NCI-H2107 treated with DMSO at 0.1 percent for 48 hours (cell line): ENCODE data around the gene MAP1B.

Experiments
- DNase-seq: peaks from one replicate; lab custom pipeline; 2025; ENCODE audit not compliant: unreplicated experiment; lab: John Stamatoyannopoulos, UW

Gene MAP1B

DNA sequence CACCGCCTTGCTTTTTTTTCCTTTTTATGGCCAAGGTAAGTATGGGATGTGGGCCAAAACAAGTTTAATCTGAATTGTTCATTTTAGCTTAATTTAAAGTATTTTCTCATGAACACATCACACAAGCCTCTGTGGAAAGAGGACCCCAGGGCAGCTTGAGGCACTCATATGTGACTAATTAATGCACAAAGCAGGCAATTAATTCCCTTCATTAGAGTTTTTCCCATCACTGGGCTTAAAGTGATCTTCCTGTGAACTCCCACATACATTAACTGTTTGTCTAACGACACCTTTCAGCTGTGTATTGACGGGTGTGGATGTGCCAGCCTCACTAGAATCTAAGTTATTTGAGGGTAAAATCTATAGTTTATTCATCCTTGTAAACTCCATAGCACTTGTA is 109.5 kb downstream of the MAP1B start:
- no peak for DNase-seq

DNA sequence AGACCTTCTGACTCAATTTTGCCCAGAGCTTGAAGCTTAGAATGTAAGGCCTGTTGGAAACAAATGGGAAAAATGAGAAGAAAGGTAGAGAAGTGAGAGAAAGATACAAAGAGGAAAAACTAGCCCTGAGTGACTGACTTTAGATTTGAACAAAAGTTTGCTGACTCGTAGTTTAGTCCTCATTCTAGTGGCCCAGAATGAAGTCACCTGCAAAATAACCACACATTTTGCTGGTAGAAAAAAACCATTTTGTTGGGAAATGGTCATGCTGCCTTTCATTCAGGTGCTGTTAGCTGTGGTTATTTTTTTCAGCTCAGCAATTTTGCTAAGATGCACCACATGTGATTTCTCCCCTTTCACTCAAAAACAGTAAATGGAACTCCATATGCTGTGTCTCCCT is 113.8 kb downstream of the MAP1B start:
- no peak for DNase-seq

DNA sequence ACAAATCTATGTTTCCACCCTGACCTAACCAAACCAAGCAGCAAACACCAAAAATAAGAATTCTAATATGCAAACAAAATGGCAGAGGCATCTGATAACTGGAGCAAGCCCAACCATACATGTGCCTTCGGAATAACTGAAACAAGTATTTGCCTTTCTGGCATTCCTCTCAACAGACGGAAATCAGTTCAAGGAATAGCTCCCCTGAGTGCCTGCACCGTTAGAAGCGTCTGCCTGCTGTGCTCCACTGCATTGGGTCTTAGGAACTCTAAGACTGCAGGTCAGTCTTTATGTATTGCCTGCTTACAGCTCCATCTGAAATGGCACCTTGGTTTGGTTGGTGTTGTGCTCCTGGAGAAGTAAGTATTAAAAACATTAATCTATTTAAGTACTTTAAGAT is 114.3 kb downstream of the MAP1B start:
- DNase-seq, result no peak

DNA sequence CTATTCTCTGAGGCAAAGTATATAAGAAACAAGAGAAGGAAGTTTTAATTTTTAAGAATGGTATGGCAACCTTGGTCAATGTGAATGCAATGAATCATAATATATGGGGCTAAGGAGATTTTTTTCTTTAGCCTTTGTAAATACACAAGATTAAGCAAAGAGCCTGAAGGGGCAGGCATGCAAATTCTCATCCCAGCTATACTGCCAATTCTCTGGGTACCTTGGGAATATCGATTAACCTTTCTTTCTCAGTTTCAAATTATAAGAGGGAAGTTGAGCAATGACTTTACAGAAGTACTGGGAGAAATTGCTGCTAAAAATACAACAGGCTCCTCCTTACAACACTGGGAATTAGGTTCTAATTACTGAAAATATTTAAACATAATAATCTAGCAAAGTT is 115.2 kb downstream of the MAP1B start:
- DNase-seq, result no peak

DNA sequence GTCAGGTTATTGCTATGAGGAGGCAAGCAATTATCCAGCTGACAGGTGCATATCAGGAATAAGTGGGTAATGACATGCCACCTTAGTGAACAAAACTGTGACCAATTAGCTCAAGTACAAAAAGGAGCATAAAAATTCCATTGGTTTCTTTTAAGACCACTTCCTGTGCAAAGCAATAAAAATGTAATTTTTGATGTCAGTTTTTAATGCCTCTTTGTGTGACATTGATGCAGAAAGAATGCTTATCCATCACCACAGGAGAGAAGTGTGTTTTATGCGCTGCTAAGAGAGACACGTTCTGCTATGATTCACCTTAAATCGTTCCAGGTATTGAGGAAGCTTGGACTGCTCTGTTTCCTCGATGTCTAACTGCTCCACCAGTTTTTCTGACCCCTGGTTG is 116.1 kb downstream of the MAP1B start:
- no peak for DNase-seq

DNA sequence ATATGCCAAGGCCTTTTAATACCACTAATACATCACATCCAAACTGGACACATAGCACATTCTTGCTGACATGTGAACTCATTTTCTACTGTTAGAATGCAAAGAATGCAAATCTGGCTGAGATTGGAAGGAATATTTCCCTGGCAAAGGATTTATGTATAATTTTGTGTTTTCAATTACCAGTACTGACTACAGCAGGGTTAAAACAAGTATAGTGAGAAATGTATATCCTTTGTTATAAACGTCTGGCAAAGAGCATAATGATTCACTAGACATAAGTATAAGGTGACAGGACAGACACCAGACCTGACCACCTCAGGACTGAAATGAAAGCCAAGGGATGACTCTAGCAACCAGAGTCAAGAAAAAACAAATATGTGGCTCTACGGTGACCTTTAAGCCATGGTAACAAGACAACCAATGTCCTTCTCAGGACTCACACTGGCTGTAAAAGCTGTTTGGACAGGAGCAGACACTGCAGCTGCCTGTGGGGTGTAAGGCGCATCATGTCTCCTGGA is 117.7 kb downstream of the MAP1B start:
- DNase-seq, result no peak

DNA sequence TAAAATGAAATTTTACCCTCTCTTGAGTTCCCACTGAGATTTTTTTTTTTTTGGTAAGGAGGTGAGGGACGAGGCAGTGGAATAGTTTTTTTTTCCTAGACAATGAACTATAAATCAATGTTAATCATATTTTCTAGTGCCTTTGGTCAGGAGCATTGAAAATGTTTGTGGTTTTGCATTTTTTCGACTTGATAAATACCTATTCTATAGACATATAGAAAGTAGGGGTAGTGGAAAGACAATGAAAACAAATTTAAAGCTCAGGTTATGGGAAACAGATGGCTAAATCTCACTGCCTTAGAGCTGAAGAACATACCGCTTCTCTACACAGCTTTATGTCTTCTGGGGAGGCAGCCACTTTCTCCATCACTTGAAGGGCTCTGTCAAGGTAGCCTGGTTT is 118.5 kb downstream of the MAP1B start:
- no peak for DNase-seq

DNA sequence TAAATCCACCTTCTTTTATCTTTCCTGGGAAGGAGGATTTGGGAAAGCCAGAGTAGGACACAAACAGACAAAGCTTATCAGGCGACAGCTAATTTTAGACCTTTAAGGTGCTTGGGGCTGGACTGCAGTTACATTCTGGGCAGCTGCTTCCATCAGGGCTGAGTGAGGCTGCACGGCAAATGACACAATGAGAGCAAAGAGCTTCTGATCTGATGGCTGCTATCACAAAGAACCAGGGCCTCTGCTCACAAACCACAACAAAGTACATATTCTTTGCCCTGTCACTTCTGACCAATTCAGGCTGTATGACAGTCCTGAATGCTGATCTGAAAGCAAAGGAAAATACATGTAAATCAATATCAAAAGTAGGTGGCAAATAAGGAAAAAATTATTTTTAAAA is 119.7 kb downstream of the MAP1B start:
- DNase-seq, result no peak

DNA sequence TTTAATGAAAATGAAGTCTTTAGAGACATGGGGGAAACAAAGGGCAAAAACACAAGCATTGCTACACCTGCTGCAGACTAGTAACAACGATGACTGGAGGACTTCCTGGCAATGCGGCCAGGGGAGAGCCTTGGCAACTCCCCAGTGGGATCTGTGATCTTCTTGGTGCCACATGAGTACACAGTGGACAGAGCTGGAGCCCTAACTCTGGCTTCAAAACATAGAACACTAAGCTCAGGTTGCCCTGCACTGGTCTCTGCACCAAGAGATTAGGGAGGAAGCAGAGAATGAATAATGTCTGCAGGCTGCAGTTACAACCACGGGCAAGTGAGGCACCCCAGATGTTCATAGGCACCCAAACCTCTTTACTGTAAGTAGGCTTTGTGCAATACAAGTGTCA is 121.7 kb downstream of the MAP1B start:
- DNase-seq, result peak; percentile 42

DNA sequence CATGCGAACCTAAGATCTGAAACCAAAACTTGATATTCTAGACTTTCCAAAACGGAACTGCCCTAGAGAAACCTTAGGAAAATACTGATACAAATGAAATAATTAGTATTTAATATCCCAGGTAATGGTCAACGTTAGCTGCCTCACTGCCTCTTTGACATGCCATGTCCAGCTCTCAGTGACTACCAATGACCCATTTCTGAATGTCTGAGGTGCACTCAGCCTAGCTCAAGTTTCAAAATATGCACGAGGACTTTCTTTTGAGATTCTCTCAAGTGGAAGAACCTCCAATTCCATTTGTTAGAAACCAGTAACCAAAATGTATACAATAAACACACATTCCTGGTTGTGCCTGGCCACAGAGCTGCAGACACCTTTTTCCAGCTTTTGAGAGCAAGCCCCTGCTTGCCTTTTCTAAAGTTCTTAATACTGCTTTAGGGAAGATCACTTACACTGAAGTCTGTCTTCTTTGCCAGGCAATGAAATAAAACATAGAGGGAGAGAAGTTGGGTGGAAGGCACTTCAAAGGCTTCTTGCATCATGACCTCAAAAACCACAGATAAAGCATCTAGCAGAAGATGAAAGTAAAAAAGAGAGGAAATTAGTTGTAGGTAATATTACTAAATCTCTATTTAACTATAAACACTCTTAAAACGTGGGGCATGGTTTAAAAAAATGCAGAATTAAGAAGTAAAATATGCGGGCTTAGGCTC is 124.9 kb downstream of the MAP1B start:
- DNase-seq, result peak; percentile 10

DNA sequence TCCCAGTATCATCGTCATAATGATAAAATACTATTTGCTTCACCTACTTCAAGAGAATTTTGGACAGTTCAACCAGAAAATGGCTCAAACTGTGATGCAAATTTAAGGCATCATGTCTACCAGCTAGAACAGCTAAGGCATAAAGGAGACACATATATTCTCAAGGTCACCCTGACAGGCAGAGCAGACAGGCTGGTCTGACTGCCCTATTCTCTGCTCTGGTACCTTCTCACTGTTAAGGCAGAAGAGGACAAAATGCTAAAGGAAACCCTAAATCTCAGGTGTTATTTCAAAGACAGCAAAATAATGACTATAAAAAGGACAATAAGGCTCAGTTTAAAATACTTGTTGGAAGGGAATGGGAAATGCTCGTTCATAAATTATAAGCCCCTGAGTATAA is 125.6 kb downstream of the MAP1B start:
- DNase-seq, result no peak

DNA sequence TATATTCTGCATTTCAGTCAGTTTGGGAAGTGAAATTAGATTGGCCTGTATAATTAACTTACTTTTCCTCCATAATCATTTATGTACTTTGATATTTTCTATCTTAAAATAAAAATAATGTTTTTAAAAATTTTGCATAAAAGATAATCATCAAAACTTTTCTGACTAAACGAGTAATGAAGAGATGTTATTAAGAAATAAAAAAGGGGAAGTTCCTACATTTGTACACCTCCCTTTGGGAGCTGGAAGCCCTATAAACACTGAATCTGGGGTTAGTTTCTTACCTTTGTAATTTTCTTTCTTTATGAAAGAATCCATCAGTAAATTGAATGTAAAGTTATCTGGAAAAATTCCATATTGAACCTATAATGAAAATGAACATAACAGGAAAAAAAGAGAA is 126.6 kb downstream of the MAP1B start:
- DNase-seq, result no peak

DNA sequence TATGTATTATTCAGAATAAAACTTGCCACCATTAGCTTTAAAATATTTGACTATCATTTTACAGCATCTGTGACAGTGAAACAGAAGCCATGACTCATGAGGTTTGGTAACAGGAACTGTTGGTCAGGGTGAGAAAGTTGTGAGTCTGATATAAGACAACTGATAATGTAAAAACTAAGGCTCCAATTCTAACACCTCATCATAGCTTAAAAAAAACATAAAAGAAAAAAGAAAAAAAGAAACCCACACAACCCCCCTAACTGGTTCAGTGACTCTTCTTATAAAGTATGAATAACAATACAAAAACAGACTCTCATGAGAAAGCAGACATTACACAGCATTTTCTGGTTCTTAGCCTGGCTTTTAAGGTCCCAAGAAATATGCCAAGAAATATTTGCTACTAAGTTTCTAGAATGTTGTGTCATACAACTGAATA is 127.0 kb downstream of the MAP1B start:
- no peak for DNase-seq

DNA sequence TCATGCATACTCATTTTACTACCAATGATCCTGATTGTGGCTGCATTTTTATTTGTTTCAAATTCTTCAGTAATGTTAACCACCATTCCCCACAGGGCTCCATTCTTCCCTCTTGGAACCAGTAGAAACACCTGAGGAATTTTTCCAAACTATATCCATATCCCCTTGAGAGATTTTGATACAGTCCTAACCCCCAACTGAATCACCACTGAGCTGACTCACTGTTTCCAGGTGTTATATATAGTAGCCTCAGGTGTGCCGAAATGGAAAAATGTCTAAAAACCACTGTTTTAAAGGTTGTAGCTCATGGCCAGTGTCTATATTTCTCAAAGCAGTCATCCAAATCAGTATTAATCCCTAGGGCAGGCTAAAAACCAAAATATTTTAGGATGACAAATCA is 127.6 kb downstream of the MAP1B start:
- DNase-seq, result no peak

DNA sequence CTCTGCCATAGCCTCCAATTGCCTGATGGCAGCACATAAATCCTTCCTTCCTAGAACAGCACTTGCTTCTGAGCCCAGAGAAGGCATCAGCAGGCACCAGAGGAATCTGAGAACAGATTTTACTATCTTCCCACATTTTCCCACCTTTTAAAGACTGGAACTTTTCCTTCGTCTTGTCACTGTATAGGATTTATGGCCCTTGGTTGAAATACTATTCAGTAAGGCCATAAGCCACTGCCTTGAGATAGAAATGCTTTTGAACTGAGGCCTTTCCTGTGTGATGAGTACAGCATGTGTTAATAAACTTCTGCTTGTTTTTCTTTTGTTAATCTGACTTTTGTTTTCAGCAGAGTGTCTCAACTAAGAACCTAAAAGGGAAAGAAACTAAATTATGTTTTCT is 128.4 kb downstream of the MAP1B start:
- no peak for DNase-seq

DNA sequence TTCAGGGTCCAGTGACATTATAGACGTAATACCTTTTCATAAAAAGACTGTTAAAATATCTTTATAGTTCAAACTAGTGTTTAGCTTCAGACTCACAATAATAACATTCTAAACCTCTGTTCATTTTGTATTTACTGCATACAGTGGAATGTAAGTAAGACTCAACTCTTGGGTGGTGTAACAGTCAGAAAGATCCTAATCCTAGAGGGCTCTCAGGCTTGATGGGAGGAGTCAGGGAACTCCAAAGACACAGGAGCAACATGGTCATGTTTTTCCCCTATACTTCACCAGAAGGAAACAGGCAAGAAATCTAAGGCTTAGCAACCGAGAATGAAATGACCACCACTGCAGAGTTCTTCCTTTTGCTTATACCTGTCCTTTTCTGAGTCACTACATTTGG is 130.1 kb downstream of the MAP1B start:
- no peak for DNase-seq

DNA sequence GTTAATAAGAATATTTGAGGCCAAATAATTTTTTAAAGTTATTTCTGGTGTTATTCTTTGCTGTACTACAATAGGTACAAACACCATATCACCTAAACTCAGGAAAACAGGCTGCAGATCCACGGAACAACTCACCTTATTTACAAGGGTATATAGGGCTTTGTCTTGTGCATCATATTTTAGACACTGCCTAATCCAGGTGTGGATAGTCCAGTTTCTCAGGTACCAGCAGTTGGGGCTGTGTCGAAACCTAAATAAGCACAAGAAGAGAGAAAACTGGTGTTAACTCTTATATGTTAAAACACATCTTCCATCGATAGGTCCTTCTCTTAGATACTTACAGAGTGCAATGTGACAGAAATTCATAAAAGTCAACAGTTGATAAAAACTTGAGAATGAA is 130.6 kb downstream of the MAP1B start:
- no peak for DNase-seq

DNA sequence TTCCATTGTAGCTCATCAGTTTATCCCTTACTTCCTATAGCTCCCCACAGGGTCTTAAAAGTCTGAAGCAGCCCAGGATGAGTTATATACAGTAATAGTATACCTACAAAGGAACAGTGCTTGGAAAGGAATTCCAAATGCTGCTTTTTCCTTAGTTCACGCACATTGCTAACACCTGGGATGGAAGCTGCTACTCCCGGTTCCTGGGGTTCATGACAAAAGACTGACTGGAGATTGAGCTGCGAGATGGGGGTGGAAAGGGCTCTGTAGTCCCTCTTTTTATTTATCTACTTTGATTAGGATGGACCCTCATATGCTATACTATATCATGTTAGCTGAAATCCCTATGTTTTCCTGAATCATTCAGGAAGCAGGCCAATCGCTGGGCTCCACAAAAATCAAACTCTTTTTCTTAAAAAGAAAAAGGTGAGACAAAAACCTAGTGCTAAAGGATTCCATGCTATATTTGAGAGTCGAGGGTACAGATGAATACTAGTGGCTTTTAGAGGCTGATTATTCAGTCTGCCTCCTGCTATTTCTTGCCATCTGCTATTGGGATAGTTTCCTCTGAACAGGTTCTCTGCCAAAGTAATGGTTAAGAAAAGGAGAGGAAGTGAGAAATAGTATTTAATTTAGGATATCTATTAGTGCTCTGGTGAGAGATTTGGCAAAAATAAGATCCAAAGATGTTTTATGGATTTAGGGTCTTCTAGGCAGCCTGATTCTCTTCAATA is 131.6 kb downstream of the MAP1B start:
- no peak for DNase-seq

DNA sequence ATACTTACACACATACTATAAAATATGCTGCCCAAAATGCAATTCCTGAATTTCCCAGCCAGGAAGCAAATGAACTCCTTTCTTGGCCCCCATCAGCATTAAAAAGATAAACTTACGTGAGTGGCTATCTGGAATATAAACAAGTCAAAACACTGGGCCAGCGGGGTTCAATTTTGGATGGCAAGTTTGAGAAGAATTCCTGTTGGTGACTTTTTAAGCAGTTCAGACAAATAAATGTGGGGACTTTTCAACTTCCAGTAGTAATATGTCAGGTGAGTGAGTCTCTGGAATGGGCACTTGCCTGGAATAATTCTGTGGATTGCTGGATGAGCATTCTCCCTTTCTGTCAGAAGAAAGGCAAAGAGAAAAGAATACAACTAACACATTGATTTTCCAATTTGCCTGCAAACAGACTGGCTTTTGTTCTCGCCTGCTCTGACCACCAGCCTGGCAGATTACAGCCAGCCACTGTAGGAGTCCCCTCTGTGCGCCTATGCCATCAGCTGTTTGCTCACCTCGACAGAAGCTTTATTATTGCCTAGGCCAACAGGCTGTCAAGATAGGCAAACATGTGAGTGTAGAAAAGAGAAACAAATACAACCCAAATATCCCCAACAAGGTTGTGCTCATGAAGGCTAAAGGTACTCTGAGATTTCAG is 134.2 kb downstream of the MAP1B start:
- DNase-seq, result peak; percentile 47

DNA sequence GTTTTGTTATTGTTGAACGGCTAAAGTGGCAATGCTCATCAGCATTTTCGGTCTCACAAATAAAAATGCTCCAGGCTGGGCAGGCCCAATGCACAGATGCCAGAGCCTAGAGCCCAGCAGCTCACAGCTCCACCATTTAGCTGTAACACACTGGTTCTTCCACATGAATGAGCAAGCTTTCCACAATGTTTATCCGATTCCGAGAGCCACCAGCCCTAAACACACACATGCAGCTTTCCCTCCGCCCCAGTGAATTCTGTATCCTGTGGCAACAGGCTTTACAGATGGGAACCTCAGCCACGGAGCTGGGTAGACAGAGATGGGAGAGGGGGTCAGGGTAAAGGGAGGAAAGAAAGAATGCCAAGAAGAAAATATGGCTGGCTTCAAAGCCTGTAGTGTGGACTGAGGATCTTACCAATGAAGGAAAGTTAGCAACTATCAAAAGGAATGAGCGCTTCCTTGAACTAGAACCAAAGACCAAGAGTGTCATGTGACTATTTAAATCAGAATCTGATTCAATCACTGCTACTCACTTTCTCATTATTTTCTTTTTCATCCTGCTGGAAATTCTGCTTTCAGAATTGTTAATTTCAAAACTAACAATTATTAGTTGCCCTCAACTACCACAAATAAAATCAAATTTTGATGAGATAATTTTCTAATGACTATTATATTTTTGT is 135.7 kb downstream of the MAP1B start:
- no peak for DNase-seq

DNA sequence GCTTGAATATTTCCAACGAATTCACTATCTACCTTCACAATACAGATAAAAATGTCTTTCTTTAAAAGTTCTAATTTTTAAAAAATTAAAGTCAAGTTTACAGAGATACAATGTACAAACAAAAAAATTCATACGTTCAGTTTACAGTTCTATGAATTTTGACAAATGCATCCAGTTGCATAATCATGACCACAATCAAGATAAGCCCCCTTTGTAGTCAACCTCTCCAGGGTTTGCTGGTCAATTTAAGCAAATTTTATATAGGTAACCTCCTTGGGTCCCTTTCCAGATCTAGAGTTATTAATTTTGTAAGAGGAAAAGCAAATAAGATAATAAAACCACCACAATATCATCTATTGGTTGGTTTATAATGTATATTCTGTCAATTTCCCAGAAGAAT is 136.4 kb downstream of the MAP1B start:
- no peak for DNase-seq
